Activated T-cell treated with anti-CD3 and anti-CD28 coated beads, Interleukin-2, amount 50 U/mL, for 4 hours (primary cell): ENCODE data around the gene FAM241A. TPM values are rescaled to one million over a fixed set of nuclear protein-coding genes. Genes with fewer than 3 reads are reported as not detected.
A peak's percentile ranks its signal among the peaks of the same experiment; 100 is the strongest.

Experiments
- ATAC-seq, 2 donors: fragments of 200-7000 bp; cut with Tn5 transposase; one replicate each; pipeline ENCODE4 v1.10.0; 2021
- DNase-seq: peaks from one replicate; pipeline ENCODE4 v3.0.0-alpha.2; 2020
- H3K27me3 Mint-ChIP-seq: one replicate; pipeline ENCODE4 v1.8.0; 2021; ENCODE audit warnings: low read depth, mixed read lengths
- H3K36me3 Mint-ChIP-seq: one replicate; pipeline ENCODE4 v1.8.0; 2022; ENCODE audit warnings: mixed read lengths; ENCODE audit not compliant: insufficient read depth
- H3K4me1 Mint-ChIP-seq: one replicate; pipeline ENCODE4 v1.8.0; 2021; ENCODE audit warnings: low read depth, mixed read lengths
- H3K4me3 Mint-ChIP-seq: one replicate; pipeline ENCODE4 v1.8.0; 2021; ENCODE audit warnings: mild to moderate bottlenecking, moderate library complexity, mixed read lengths
- H3K9me3 Mint-ChIP-seq: one replicate; pipeline ENCODE4 v1.8.0; 2021; ENCODE audit warnings: mixed read lengths
- total RNA-seq, 3 donors: library from RNA; stranded (reverse); gene quantifications; one replicate each; pipeline ENCODE4 v1.2.1, GENCODE V29; 2021

FAM241A gene
- total RNA-seq, 3 donors from 2014 or later = 12.5 to 13.8 (median 12.8) TPM

DNA sequence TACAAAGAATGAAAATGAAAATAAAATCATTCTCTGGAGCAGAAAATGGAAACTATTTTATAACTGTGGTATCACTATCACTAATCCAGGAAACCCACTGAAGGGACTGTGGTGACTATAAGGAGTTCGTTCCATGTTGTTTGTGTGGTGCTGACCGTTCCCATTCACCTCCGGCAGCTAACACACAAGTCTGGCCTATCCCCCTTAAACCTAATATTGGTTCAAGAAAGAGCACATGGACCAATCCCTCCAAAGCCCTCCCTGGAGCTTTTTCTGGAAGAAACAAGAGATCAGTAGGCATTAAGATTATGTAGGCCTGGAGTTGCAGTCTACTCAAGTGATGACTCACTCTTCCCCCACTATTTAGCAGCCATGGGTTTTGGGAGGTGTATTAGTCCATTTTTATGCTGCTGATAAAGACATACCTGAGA is 25.9 kb upstream of the FAM241A start:
- H3K27me3 Mint-ChIP-seq = peaks cover 6% of the 10 kb centered on the region
- no peak for DNase-seq

DNA sequence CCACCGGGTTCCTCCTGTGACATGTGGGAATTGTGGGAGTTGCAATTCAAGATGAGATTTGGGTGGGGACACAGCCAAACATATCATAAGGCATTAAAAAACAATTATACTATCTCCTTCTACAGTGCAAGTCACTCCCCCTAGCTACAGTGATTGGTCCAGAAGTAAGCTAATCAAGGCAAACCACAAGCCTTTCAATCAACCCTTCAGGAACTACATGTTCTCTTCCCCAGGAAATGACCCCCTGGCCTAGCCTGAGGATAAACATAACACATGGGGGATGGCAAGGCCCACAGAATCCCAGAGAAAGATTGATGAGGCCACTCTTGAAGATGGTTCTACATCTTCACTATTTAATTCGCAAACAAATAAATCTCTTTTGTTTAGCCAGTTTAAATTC is 25.2 kb upstream of the FAM241A start:
- Mint-ChIP-seq H3K4me3 (no peak overlapping the region), H3K27me3 (peaks cover 11% of the 10 kb centered on the region), H3K4me1 (peaks cover 19% of the 10 kb centered on the region), H3K9me3 (peaks cover 7% of the 10 kb centered on the region), H3K36me3 (peaks cover 4% of the 10 kb centered on the region)
- DNase-seq (no peak), ATAC-seq (no peak)

More for the DNA sequence above, 25.9 kb upstream of the FAM241A start:
- ATAC-seq = peak; percentile 91
- H3K36me3 Mint-ChIP-seq = peaks cover 4% of the 10 kb centered on the region
- H3K4me1 Mint-ChIP-seq = peaks cover 19% of the 10 kb centered on the region
- peak overlapping the region; percentile 50 for H3K4me3 Mint-ChIP-seq
- peaks cover 7% of the 10 kb centered on the region for H3K9me3 Mint-ChIP-seq

DNA sequence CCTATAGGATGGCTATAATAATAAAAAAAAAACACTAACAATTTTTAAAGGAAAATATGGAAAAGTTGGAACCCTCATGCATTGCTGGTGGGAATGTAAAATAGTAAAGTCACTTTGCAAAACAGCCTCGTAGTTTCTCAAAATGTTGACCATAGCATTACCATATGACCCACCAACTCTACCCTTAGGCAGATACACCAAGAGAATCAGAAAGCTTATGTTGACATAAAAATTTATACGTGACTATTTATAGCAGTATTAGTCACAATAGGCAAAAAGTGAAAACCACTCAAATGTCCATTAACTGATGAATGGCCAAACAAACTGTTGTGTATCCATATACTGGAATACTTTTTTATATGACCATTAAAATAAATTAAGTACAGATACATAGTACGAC is 19.8 kb upstream of the FAM241A start:
- ATAC-seq = no peak
- DNase-seq = no peak
- H3K4me3 Mint-ChIP-seq = no peak overlapping the region
- H3K27me3 Mint-ChIP-seq = peaks cover 15% of the 10 kb centered on the region
- no peaks in the 10 kb centered on the region for H3K9me3 Mint-ChIP-seq
- H3K36me3 Mint-ChIP-seq = peaks cover under 1% of the 10 kb centered on the region
- peaks cover 3% of the 10 kb centered on the region for H3K4me1 Mint-ChIP-seq

DNA sequence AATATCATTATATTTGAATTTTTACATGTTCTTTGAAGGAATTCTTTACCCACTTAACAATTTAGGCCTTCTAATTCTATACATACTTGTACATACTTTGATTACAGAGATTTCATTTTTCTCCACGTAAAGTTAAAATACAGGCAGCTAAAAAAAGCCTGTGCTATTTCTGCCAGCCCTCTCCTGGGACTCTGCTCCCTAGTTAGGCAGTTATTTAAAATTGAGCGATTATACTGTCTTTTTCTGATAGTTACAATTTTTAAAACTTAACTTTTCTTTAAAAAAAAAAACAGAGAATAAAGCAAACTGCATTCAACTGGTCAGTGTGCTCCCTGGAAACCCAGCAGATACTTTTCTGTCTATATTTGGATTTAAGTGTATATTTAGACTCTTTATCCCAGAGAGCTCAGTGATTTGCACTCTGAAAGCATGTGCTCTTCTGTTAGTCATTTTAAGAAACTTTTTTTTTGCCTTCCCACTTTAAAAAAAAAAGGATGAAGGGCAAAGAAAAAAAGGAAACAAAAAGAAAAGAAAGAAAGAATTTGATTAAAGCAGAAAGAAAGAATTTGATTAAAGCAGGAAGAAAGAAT is 18.1 kb upstream of the FAM241A start:
- no peak overlapping the region for H3K4me3 Mint-ChIP-seq
- no peaks in the 10 kb centered on the region for H3K9me3 Mint-ChIP-seq
- peaks cover 15% of the 10 kb centered on the region for H3K27me3 Mint-ChIP-seq
- H3K36me3 Mint-ChIP-seq = no peaks in the 10 kb centered on the region
- ATAC-seq = no peak
- H3K4me1 Mint-ChIP-seq = no peaks in the 10 kb centered on the region
- no peak for DNase-seq

DNA sequence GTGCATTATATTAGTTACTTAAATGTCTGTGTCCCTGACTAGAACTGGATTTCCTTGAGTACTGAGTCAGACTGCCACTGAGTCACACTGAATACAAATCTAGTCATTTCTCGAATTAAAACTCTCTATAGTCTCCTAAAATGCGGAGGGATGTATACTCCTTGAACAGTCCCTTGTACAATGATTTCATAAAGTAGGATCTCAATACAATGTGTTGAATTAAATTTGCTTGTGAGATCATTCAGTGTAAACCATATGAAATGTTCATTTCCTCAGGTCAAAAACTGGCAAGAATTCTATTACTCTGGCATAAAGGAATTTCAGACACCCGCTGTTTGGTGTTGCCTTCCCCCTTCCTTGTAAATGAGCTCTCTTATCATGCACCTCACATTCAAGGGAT is 17.5 kb upstream of the FAM241A start:
- ATAC-seq = peak; percentile 77 to 86
- DNase-seq = no peak
- Mint-ChIP-seq H3K27me3 (peaks cover 15% of the 10 kb centered on the region), H3K9me3 (no peaks in the 10 kb centered on the region), H3K4me3 (no peak overlapping the region), H3K4me1 (no peaks in the 10 kb centered on the region), H3K36me3 (no peaks in the 10 kb centered on the region)

DNA sequence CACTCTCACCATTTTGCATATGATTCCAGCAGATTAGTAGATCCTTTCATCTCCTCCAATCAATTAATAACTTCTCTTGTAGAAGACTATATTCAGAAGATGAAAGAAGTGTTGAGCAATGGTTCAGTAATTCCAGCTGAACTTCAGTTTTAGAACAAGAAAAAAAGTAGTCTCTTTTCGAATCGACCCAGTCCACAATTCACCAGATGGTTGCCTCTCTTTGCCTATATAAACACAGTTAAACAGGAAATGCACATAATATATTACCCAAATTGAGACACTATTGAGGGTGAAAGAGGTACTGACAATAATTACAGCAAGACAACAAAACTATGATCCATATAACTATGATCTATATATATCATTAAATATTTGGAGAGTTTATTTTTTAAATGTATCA is 16.8 kb upstream of the FAM241A start:
- DNase-seq = no peak

DNA sequence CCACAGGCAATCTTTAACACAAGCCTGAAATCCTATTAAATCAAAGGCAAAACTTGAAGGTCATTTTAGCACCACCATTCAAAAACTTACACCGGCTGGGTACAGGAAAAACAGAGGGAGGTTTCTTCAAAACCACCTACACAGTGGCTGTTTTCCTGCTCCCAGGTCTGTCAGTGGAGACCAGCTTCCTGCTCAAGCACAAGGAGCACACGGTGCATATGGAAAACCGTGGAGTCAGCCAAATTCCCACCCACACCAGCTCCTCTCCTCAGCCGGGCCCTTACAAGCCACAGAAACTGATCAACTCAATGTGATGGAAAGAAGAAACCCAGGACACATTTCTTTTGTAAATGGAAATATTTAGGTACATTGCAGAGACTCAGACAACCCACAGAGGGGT is 14.3 kb upstream of the FAM241A start:
- no peaks in the 10 kb centered on the region for H3K36me3 Mint-ChIP-seq
- ATAC-seq = no peak

More for the DNA sequence above, 16.8 kb upstream of the FAM241A start:
- Mint-ChIP-seq H3K9me3 (no peaks in the 10 kb centered on the region), H3K4me1 (no peaks in the 10 kb centered on the region), H3K36me3 (no peaks in the 10 kb centered on the region), H3K27me3 (peaks cover 12% of the 10 kb centered on the region), H3K4me3 (no peak overlapping the region)
- no peak for ATAC-seq

DNA sequence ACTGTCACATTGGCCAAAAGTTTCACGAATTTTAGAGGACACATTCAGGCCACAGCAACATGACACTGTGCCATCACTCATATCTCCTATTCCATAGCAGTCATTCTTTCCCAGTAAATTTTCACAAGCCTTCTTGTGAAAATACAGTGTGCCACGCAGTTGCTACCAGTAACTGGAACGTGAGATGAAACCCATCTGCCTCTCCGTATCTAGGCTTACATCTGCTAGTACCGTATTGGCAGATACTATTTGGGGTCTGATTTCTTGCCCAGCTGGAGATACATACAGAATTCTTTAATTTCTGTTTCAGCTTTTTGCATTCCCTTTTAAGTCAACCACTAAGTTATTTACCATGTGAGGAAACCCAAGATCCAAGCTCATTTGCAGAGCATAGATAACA is 8.7 kb upstream of the FAM241A start:
- DNase-seq = no peak
- no peak for ATAC-seq
- Mint-ChIP-seq H3K27me3 (peaks cover 5% of the 10 kb centered on the region), H3K9me3 (no peaks in the 10 kb centered on the region), H3K36me3 (no peaks in the 10 kb centered on the region), H3K4me1 (no peaks in the 10 kb centered on the region), H3K4me3 (no peak overlapping the region)

More for the DNA sequence above, 14.3 kb upstream of the FAM241A start:
- H3K27me3 Mint-ChIP-seq = peaks cover 2% of the 10 kb centered on the region
- no peaks in the 10 kb centered on the region for H3K9me3 Mint-ChIP-seq
- H3K4me1 Mint-ChIP-seq = no peaks in the 10 kb centered on the region
- DNase-seq = no peak
- H3K4me3 Mint-ChIP-seq = no peak overlapping the region

DNA sequence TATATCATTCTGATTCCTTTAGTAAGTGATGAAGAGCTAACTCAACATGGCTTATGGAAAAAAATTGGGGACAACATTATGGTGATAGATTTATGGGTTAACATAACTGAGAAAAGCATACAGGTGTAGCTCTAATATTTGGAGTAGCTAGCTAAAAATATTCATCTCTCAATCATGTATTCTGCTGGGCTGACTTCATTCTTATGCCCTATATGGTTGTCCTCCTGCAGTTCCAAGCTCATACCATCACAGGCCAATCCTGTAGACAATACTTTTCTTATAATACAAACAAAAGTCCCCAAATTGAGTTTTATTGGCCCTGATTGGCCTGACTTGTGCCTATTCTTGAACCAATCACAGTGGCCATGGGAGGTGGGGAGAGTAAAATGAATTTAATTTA is 6.7 kb upstream of the FAM241A start:
- H3K36me3 Mint-ChIP-seq = no peaks in the 10 kb centered on the region
- no peak for DNase-seq
- peaks cover 5% of the 10 kb centered on the region for H3K27me3 Mint-ChIP-seq

DNA sequence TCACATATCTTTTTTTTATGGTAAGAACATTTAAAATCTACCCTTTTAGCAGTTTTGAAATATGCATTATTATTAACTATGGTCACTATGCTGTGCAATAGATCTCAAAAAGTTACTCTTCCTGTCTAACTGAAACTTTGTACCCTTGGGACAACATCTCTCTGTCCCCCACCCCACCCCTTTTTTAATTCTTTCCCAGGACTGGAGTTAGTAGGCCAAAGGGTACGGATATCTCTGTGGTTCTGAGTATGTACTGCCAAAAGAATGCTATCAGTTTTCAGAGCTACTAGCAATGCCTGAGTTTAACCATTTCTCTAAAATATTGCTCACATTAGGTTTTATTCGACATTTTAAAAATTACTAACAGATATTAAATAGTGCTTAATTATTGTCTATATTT is 4.7 kb upstream of the FAM241A start:
- Mint-ChIP-seq H3K36me3 (no peaks in the 10 kb centered on the region), H3K27me3 (peaks cover 4% of the 10 kb centered on the region), H3K4me1 (peaks cover 9% of the 10 kb centered on the region), H3K4me3 (no peak overlapping the region), H3K9me3 (no peaks in the 10 kb centered on the region)
- no peak for ATAC-seq
- DNase-seq = no peak

More for the DNA sequence above, 6.7 kb upstream of the FAM241A start:
- no peaks in the 10 kb centered on the region for H3K4me1 Mint-ChIP-seq
- ATAC-seq = no peak
- H3K9me3 Mint-ChIP-seq = no peaks in the 10 kb centered on the region
- H3K4me3 Mint-ChIP-seq = no peak overlapping the region

DNA sequence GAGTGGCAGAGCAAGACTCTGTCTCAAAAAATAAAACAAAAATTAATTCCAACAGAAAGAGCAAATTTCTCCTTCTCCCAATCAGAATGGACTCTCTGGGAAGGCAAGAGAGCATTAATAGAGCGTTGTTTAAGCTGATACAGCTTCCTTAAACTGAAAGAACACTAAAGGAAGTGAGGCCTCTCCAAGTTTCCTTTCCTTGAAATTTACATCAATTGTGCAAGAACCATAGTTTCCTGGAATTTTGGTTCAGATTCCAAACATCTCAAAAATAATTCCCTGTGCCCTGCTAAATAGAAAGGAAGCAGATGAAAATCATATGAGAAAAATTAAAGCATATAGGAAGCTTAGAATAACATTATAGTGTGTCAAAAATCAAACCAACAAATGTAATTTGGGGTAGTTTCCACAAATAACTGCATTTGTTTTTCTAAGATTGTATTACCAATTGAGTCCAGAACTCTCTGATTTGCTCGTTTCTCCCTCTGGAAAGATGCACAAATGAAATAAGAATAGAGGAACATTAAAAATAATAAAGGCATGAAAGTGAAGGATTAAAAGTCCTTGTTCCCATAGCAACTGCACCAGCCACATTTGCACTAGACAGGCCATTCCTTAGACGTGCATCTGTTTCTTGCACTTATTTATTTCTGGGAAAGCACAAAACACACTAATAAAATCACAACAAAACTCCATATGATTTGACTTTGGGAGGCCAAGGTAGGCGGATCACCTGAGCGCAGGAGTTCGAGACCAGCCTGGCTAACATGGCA is 3.7 kb upstream of the FAM241A start:
- Mint-ChIP-seq H3K36me3 (peaks cover 3% of the 10 kb centered on the region), H3K4me1 (peaks cover 13% of the 10 kb centered on the region), H3K4me3 (no peak overlapping the region), H3K9me3 (no peaks in the 10 kb centered on the region), H3K27me3 (peaks cover 4% of the 10 kb centered on the region)
- ATAC-seq = no peak
- no peak for DNase-seq

DNA sequence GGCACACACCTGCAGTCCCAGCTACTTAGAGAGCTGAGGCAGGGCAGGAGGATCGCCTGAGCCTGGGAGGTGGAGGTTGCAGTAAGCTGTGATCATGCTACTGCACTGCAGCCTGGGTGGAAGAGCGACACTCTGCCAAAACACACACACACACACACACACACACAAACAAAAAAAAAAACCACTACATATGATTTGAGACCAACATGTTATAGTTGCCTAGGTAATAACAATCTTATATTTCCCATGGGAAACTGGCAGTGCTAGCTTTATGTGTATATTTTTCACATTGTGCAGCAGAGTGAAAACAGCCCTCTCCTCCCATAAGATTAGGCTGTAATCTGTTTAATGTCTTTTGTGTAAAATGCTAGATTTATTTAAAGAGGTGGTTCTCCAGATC is 3.1 kb upstream of the FAM241A start:
- H3K4me1 Mint-ChIP-seq = peaks cover 19% of the 10 kb centered on the region
- peaks cover 7% of the 10 kb centered on the region for H3K36me3 Mint-ChIP-seq
- ATAC-seq = no peak
- H3K27me3 Mint-ChIP-seq = peaks cover 2% of the 10 kb centered on the region
- no peaks in the 10 kb centered on the region for H3K9me3 Mint-ChIP-seq
- no peak for DNase-seq
- no peak overlapping the region for H3K4me3 Mint-ChIP-seq

DNA sequence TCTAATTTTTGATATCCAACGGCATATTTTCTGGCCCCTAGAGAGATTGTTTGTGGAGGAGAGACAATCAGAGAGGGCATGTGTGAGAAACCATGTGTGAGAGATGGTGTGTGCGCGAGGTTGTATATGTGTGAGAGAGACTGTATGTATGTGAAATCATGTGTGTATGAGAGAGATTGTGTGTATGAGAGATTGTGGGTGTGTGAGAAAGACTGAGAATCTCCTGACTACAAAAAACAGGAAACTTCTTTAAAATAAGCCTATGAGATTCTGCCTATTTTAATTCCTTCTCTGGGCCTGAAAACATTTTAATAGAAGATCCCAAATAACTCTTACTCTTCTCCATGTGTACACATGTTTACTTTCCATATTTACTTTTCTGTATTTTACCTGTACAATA is 1.5 kb upstream of the FAM241A start:
- no peaks in the 10 kb centered on the region for H3K9me3 Mint-ChIP-seq
- no peaks in the 10 kb centered on the region for H3K27me3 Mint-ChIP-seq
- no peak for DNase-seq
- no peak for ATAC-seq
- H3K4me3 Mint-ChIP-seq = no peak overlapping the region
- H3K4me1 Mint-ChIP-seq = peaks cover 33% of the 10 kb centered on the region
- H3K36me3 Mint-ChIP-seq = peaks cover 10% of the 10 kb centered on the region

DNA sequence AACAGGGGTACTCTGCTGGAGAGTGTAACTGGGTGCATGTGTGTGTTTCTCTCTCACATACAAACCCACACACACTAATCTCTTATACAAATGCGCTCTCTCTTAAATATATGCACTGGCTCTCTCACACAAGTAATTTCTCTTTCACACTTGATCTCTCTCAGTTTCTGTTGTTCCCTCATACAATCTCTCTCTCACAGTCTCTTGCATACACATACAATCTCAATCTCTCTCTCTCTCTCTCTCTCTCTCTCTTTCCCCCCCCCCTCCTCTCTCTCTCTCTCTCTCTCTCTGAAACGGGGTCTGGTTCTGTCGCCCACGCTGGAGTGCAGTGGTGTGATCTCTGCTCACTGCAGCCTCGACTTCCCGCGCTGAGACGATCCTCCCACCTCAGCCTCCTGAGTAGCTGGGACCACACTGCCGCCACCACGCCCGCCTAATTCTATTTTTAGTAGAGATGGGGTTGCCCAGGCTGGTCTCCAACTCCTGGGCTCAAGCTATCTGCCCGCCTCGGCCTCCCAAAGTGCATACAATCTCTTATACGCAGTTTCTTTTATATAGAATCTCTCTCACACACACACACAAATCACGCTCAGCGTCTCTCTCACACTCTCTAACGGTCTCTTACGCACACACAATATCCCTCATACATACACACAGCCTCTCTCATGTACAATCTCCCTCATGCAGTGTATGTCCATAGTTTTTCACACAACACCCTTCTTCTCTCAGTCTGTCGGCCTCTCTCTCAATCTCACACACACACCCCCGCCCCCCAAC is 518 bp upstream of the FAM241A start:
- peak overlapping the region; percentile 73 for H3K4me3 Mint-ChIP-seq
- DNase-seq (no peak), ATAC-seq (no peak)
- peaks cover 37% of the 10 kb centered on the region for H3K4me1 Mint-ChIP-seq
- no peaks in the 10 kb centered on the region for H3K9me3 Mint-ChIP-seq
- H3K36me3 Mint-ChIP-seq = peaks cover 10% of the 10 kb centered on the region
- no peaks in the 10 kb centered on the region for H3K27me3 Mint-ChIP-seq
